ENCODE data around the gene ARPP19. TPM values are rescaled to one million over a fixed set of nuclear protein-coding genes. Genes with fewer than 3 reads are reported as not detected.

ARPP19 gene
- total and polyA plus RNA-seq, 10 of the 15 experiments (the other 5 are each of a cell fraction or from before 2014, with no cell fraction given): 77.2 to 167 (median 121) TPM

DNA sequence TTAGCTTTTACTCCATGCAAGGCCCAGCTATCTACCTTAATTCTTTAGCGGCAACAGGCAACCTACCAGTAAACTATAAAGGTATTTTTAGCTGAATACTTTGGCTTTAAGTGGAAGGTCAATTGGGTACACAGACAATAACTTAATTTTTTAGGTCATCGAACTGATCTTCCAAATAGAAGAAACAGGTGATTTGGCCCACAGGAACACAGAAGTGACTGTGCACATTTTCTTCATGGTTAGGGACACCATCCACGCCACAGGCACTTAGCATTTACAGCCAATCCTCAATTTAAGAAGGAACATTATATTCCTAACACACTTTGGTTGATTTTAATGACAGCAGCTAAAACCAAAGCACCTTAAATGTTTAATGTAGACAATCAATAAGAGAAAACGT lies 1.9 kb downstream of the ARPP19 start:
- Histone ChIP-seq H3K27me3 (replicated peaks in 1 of 2; ENCODE audit: control insufficient read depth in 2 of 2, insufficient read depth in 2 of 2, low read length in 1 of 2) (no peaks in the 10 kb centered on the region), H3K4me2 (ENCODE audit: control insufficient read depth, insufficient read depth) (peak overlapping the region; percentile 72), H3K9me3 (replicated peaks; ENCODE audit: control insufficient read depth, insufficient read depth, low read length) (no peaks in the 10 kb centered on the region), H2AFZ (ENCODE audit: control insufficient read depth, low read depth, low read length) (no peak overlapping the region), H3K27ac (ENCODE audit: control insufficient read depth, insufficient read depth) (peak overlapping the region; percentile 93), H3K9ac (ENCODE audit: control insufficient read depth, insufficient read depth, low read length) (peak overlapping the region; percentile 96), H4K20me1 (ENCODE audit: control insufficient read depth, insufficient read depth) (peaks cover 2% of the 10 kb centered on the region; the same call in 1 of the 2 replicates), H3K4me3 (peak overlapping the region; percentile 72), H3K4me1 (ENCODE audit: control insufficient read depth, insufficient read depth, low read length) (peaks cover 7% of the 10 kb centered on the region), H3K79me2 (ENCODE audit: control insufficient read depth, insufficient read depth, low read length) (peaks cover 68% of the 10 kb centered on the region), H3K36me3 (ENCODE audit: control insufficient read depth in 2 of 2, insufficient read depth in 2 of 2, low read length in 1 of 2) (no peaks in the 10 kb centered on the region)
- intact Hi-C loops (cut with micrococcal nuclease; ENCODE audit: unreplicated experiment): loop anchor here (5.0 kb wide), 5 partner anchors 100 to 310 kb away; partner anchors contain the start of gene ATOSA
- ChIA-PET RAD21 (ENCODE audit: unreplicated experiment) (interaction anchor here (0.8 to 5.0 kb wide), 4 partner anchors 13 to 310 kb away, joined by 5 to 37 read pairs (median 8); no protein-coding TSS in a partner anchor), POLR2A (interaction anchor here (1.1 to 2.9 kb wide), 3 partner anchors 9 to 101 kb away, joined by 4 to 13 read pairs (median 9); no protein-coding TSS in a partner anchor), SMC1A (ENCODE audit: uncharacterized antibody, unreplicated experiment) (interaction anchor here (0.8 to 5.1 kb wide), 12 partner anchors 8 to 310 kb away, joined by 3 to 49 read pairs (median 6); no protein-coding TSS in a partner anchor), CTCF (interaction anchor here (0.7 to 4.3 kb wide), 9 partner anchors 9 to 310 kb away, joined by 3 to 37 read pairs (median 6); no protein-coding TSS in a partner anchor)
- TF ChIP-seq, protein P1, sequence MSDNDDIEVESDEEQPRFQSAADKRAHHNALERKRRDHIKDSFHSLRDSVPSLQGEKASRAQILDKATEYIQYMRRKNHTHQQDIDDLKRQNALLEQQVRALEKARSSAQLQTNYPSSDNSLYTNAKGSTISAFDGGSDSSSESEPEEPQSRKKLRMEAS (IDR thresholded peaks at IDR 0.05; ENCODE audit: low read depth, low read length): no peak
- TF ChIP-seq SMC3 (IDR thresholded peaks at IDR 0.05; ENCODE audit: borderline replicate concordance, low read length): no peak
- no peak for TF ChIP-seq ZNF24 (IDR thresholded peaks at IDR 0.05)
- TF ChIP-seq, protein P2, sequence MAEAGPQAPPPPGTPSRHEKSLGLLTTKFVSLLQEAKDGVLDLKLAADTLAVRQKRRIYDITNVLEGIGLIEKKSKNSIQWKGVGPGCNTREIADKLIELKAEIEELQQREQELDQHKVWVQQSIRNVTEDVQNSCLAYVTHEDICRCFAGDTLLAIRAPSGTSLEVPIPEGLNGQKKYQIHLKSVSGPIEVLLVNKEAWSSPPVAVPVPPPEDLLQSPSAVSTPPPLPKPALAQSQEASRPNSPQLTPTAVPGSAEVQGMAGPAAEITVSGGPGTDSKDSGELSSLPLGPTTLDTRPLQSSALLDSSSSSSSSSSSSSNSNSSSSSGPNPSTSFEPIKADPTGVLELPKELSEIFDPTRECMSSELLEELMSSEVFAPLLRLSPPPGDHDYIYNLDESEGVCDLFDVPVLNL (IDR thresholded peaks at IDR 0.05; ENCODE audit: low read depth, low read length): no peak
- no peak for TF ChIP-seq PML (IDR thresholded peaks at IDR 0.05; ENCODE audit: low read length)
- TF ChIP-seq TCF12 (IDR thresholded peaks at IDR 0.05; ENCODE audit: low read depth, low read length): no peak
- TF ChIP-seq POLR2AphosphoS5 (IDR thresholded peaks at IDR 0.05; ENCODE audit: low read length): no peak
- no peak for TF ChIP-seq EP300 (IDR thresholded peaks at IDR 0.05; ENCODE audit: borderline replicate concordance in 1 of 2, control insufficient read depth in 1 of 2, low read depth in 2 of 2, low read length in 2 of 2)
- no peak for TF ChIP-seq CHD4 (IDR thresholded peaks at IDR 0.05)
- TF ChIP-seq STAT3 (IDR thresholded peaks at IDR 0.05; ENCODE audit: low read depth, low read length): no peak
- TF ChIP-seq SREBF1 (IDR thresholded peaks at IDR 0.05; ENCODE audit: low read length): no peak
- no peak for TF ChIP-seq RAD21 (IDR thresholded peaks at IDR 0.05; ENCODE audit: insufficient read depth, low read depth, low read length)
- no peak for TF ChIP-seq KLF5 (IDR thresholded peaks at IDR 0.05; ENCODE audit: partially characterized antibody)
- no peak for TF ChIP-seq TCF3 (IDR thresholded peaks at IDR 0.05; ENCODE audit: borderline replicate concordance, insufficient read depth, low read depth, low read length)
- TF ChIP-seq IRF4 (IDR thresholded peaks at IDR 0.05; ENCODE audit: low read depth, low read length): no peak
- TF ChIP-seq TARDBP (IDR thresholded peaks at IDR 0.05; ENCODE audit: borderline replicate concordance): no peak
- TF ChIP-seq NR2C2 (IDR thresholded peaks at IDR 0.05; ENCODE audit: borderline replicate concordance, control insufficient read depth, insufficient read length, low read depth): no peak
- TF ChIP-seq, protein P3, sequence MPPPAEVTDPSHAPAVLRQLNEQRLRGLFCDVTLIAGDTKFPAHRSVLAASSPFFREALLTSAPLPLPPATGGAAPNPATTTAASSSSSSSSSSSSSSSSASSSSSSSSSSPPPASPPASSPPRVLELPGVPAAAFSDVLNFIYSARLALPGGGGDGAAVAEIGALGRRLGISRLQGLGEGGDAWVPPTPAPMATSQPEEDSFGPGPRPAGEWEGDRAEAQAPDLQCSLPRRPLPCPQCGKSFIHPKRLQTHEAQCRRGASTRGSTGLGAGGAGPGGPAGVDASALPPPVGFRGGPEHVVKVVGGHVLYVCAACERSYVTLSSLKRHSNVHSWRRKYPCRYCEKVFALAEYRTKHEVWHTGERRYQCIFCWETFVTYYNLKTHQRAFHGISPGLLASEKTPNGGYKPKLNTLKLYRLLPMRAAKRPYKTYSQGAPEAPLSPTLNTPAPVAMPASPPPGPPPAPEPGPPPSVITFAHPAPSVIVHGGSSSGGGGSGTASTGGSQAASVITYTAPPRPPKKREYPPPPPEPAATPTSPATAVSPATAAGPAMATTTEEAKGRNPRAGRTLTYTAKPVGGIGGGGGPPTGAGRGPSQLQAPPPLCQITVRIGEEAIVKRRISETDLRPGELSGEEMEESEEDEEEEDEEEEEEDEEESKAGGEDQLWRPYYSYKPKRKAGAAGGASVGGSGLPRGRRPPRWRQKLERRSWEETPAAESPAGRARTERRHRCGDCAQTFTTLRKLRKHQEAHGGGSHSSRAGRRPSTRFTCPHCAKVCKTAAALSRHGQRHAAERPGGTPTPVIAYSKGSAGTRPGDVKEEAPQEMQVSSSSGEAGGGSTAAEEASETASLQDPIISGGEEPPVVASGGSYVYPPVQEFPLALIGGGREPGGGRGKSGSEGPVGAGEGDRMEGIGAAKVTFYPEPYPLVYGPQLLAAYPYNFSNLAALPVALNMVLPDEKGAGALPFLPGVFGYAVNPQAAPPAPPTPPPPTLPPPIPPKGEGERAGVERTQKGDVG (CRISPR knock-in tag; IDR thresholded peaks at IDR 0.05): no peak
- no peak for TF ChIP-seq SUPT20H (IDR thresholded peaks at IDR 0.05; ENCODE audit: borderline replicate concordance, control insufficient read depth, low read depth, low read length)
- TF ChIP-seq, protein P4, sequence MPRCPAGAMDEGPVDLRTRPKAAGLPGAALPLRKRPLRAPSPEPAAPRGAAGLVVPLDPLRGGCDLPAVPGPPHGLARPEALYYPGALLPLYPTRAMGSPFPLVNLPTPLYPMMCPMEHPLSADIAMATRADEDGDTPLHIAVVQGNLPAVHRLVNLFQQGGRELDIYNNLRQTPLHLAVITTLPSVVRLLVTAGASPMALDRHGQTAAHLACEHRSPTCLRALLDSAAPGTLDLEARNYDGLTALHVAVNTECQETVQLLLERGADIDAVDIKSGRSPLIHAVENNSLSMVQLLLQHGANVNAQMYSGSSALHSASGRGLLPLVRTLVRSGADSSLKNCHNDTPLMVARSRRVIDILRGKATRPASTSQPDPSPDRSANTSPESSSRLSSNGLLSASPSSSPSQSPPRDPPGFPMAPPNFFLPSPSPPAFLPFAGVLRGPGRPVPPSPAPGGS (IDR thresholded peaks at IDR 0.05; ENCODE audit: borderline replicate concordance, insufficient read depth, low read depth, low read length, poor library complexity, severe bottlenecking): no peak
- FAIRE-seq (no peak), ATAC-seq (no peak), DNase-seq (ENCODE audit: low read depth, low spot score) (no peak)
- in situ Hi-C loops (cut with MboI): no loop called here
- no TSS peak for BruUV-seq (replicated peaks)
- WGBS (ENCODE audit: insufficient coverage, insufficient replicate concordance, low lambda C conversion rate, missing lambda C conversion rate): 19% methylated on average over 4 of the region's 4 CpGs

All from GM12878 (cell line).